ENCODE measurements around the gene ALMS1.
A peak's percentile ranks its signal among the peaks of the same experiment; 100 is the strongest.

ALMS1 gene

GRCh38 chr2:73588177-73588576 lies 202.5 kb downstream of the ALMS1 start:
- no peaks in the 10 kb centered on the region for H3K27me3 ChIP-seq (ENCODE audit: insufficient read depth, low read length)
- H2AFZ ChIP-seq (ENCODE audit: insufficient read depth, low read length, poor library complexity) = no peak overlapping the region
- H2BK5ac ChIP-seq (ENCODE audit: low read depth, low read length, poor library complexity) = no peak overlapping the region
- H3K9ac ChIP-seq (ENCODE audit: low read length) = no peak overlapping the region
- no peak overlapping the region for H3K14ac ChIP-seq (ENCODE audit: low read length)
- no peaks in the 10 kb centered on the region for H3K4me1 ChIP-seq (ENCODE audit: control insufficient read depth in 1 of 2, insufficient read depth in 2 of 2, low read length in 2 of 2)
- H3K9me3 ChIP-seq (ENCODE audit: insufficient read depth, low read depth, low read length) = no peaks in the 10 kb centered on the region
- no peak overlapping the region for H3K4me2 ChIP-seq (ENCODE audit: low read length)
- no CpG with 5 or more reads among the region's 4 CpGs for WGBS (ENCODE audit: extremely low coverage, insufficient coverage, insufficient read length)
- no peak overlapping the region for H3K23ac ChIP-seq (ENCODE audit: low read length)
- H4K12ac ChIP-seq (ENCODE audit: low read depth, low read length) = peak overlapping the region; percentile 7
- no peak overlapping the region for H3K4me3 ChIP-seq (ENCODE audit: low read depth, low read length)
- H3K79me2 ChIP-seq (ENCODE audit: control insufficient read depth, insufficient read depth, low read length, poor library complexity) = no peaks in the 10 kb centered on the region
- H3K27ac ChIP-seq (ENCODE audit: low read depth, low read length) = no peak overlapping the region
- H2BK12ac ChIP-seq (ENCODE audit: low read length) = no peak overlapping the region
- H4K8ac ChIP-seq (ENCODE audit: low read depth, low read length) = no peak overlapping the region
- H2AK5ac ChIP-seq (ENCODE audit: low read length) = no peak overlapping the region
- H3K4ac ChIP-seq (ENCODE audit: low read depth, low read length) = no peak overlapping the region
- DNase-seq = no peak
- H3K36me3 ChIP-seq (ENCODE audit: control insufficient read depth in 1 of 2, insufficient read depth in 2 of 2, low read length in 2 of 2) = no peaks in the 10 kb centered on the region
- no peaks in the 10 kb centered on the region for H3K79me1 ChIP-seq (ENCODE audit: low read length)
- H2BK120ac ChIP-seq (ENCODE audit: insufficient read depth, low read length, poor library complexity) = no peak overlapping the region
- H3K18ac ChIP-seq (ENCODE audit: low read length) = no peak overlapping the region
- no peak overlapping the region for H4K91ac ChIP-seq (ENCODE audit: low read depth, low read length)

GRCh38 chr2:73593680-73594079 lies 208.0 kb downstream of the ALMS1 start:
- H3K9ac ChIP-seq (ENCODE audit: low read length) = no peak overlapping the region
- H3K4me1 ChIP-seq (ENCODE audit: control insufficient read depth in 1 of 2, insufficient read depth in 2 of 2, low read length in 2 of 2) = no peaks in the 10 kb centered on the region
- H3K27me3 ChIP-seq (ENCODE audit: insufficient read depth, low read length) = no peaks in the 10 kb centered on the region
- no peak overlapping the region for H3K18ac ChIP-seq (ENCODE audit: low read length)
- H2BK5ac ChIP-seq (ENCODE audit: low read depth, low read length, poor library complexity) = no peak overlapping the region
- H2AFZ ChIP-seq (ENCODE audit: insufficient read depth, low read length, poor library complexity) = no peak overlapping the region
- no peak overlapping the region for H2BK120ac ChIP-seq (ENCODE audit: insufficient read depth, low read length, poor library complexity)
- H3K27ac ChIP-seq (ENCODE audit: low read depth, low read length) = no peak overlapping the region
- no peak overlapping the region for H3K23ac ChIP-seq (ENCODE audit: low read length)
- H3K79me1 ChIP-seq (ENCODE audit: low read length) = no peaks in the 10 kb centered on the region
- no peaks in the 10 kb centered on the region for H3K36me3 ChIP-seq (ENCODE audit: control insufficient read depth in 1 of 2, insufficient read depth in 2 of 2, low read length in 2 of 2)
- H3K4me3 ChIP-seq (ENCODE audit: low read depth, low read length) = no peak overlapping the region
- no CpG with 5 or more reads among the region's 2 CpGs for WGBS (ENCODE audit: extremely low coverage, insufficient coverage, insufficient read length)
- no peak overlapping the region for H4K8ac ChIP-seq (ENCODE audit: low read depth, low read length)
- H3K4ac ChIP-seq (ENCODE audit: low read depth, low read length) = no peak overlapping the region
- no peak overlapping the region for H4K12ac ChIP-seq (ENCODE audit: low read depth, low read length)
- no peaks in the 10 kb centered on the region for H3K9me3 ChIP-seq (ENCODE audit: insufficient read depth, low read depth, low read length)
- no peak overlapping the region for H3K4me2 ChIP-seq (ENCODE audit: low read length)
- no peak overlapping the region for H2BK12ac ChIP-seq (ENCODE audit: low read length)
- no peak overlapping the region for H2AK5ac ChIP-seq (ENCODE audit: low read length)
- DNase-seq = no peak
- no peak overlapping the region for H4K91ac ChIP-seq (ENCODE audit: low read depth, low read length)
- H3K79me2 ChIP-seq (ENCODE audit: control insufficient read depth, insufficient read depth, low read length, poor library complexity) = no peaks in the 10 kb centered on the region
- H3K14ac ChIP-seq (ENCODE audit: low read length) = no peak overlapping the region

DNA sequence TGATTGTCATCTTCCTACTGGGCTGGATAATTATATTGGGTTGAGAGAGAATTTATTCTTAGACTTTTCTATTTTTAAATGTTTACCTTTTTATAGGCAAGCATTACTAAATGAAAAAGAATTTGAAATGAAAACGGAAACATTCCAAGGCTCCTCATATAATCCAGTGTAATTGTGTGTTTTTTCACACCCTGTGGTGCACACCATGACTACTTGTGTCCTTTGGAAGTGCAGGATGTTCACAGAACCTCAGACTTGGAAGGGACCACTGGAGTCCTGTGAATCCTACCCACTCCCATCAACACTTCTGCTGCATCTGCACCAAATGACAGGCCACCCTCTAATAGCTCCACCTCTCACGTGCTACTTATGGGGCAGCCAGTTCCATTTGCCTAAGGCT lies 208.6 kb downstream of the ALMS1 start:
- no peak overlapping the region for H3K14ac ChIP-seq (ENCODE audit: low read length)
- no peak overlapping the region for H3K23ac ChIP-seq (ENCODE audit: low read length)
- no peaks in the 10 kb centered on the region for H3K9me3 ChIP-seq (ENCODE audit: insufficient read depth, low read depth, low read length)
- no peak overlapping the region for H2AFZ ChIP-seq (ENCODE audit: insufficient read depth, low read length, poor library complexity)
- no peak overlapping the region for H2AK5ac ChIP-seq (ENCODE audit: low read length)
- no peak overlapping the region for H3K4ac ChIP-seq (ENCODE audit: low read depth, low read length)
- no peaks in the 10 kb centered on the region for H3K79me2 ChIP-seq (ENCODE audit: control insufficient read depth, insufficient read depth, low read length, poor library complexity)
- H3K36me3 ChIP-seq (ENCODE audit: control insufficient read depth in 1 of 2, insufficient read depth in 2 of 2, low read length in 2 of 2) = no peaks in the 10 kb centered on the region
- H3K9ac ChIP-seq (ENCODE audit: low read length) = no peak overlapping the region
- no peak overlapping the region for H3K4me3 ChIP-seq (ENCODE audit: low read depth, low read length)
- H3K4me2 ChIP-seq (ENCODE audit: low read length) = no peak overlapping the region
- WGBS (ENCODE audit: extremely low coverage, insufficient coverage, insufficient read length) = no CpG with 5 or more reads among the region's 2 CpGs
- no peak overlapping the region for H2BK5ac ChIP-seq (ENCODE audit: low read depth, low read length, poor library complexity)
- H3K27me3 ChIP-seq (ENCODE audit: insufficient read depth, low read length) = no peaks in the 10 kb centered on the region
- no peak overlapping the region for H3K18ac ChIP-seq (ENCODE audit: low read length)
- H3K27ac ChIP-seq (ENCODE audit: low read depth, low read length) = no peak overlapping the region
- no peak overlapping the region for H2BK12ac ChIP-seq (ENCODE audit: low read length)
- no peaks in the 10 kb centered on the region for H3K4me1 ChIP-seq (ENCODE audit: control insufficient read depth in 1 of 2, insufficient read depth in 2 of 2, low read length in 2 of 2)
- no peaks in the 10 kb centered on the region for H3K79me1 ChIP-seq (ENCODE audit: low read length)
- no peak overlapping the region for H4K91ac ChIP-seq (ENCODE audit: low read depth, low read length)
- no peak overlapping the region for H4K8ac ChIP-seq (ENCODE audit: low read depth, low read length)
- H2BK120ac ChIP-seq (ENCODE audit: insufficient read depth, low read length, poor library complexity) = no peak overlapping the region
- DNase-seq = no peak
- H4K12ac ChIP-seq (ENCODE audit: low read depth, low read length) = no peak overlapping the region

DNA sequence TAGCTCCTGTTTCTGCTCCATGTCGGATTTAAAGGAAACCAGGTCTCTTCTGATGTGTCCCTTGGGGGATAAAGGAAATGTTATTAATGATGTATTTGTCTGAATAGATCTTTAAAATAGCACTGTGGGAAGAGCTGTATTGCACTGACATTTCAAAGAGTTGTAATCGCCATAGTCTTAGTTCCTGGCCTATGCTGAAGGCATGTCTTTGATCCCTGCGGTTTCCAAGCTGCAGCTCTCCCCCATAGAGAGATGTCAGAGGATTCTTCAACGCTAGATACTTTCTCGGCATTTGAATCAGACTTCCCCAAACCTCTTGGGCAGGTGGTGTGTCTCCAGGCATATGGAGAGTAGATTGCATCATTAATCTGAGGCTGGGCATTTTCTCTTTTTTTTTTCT lies 216.1 kb downstream of the ALMS1 start:
- no peak overlapping the region for H4K8ac ChIP-seq (ENCODE audit: low read depth, low read length)
- H2BK12ac ChIP-seq (ENCODE audit: low read length) = no peak overlapping the region
- H4K91ac ChIP-seq (ENCODE audit: low read depth, low read length) = no peak overlapping the region
- no peak overlapping the region for H2BK120ac ChIP-seq (ENCODE audit: insufficient read depth, low read length, poor library complexity)
- H2AK5ac ChIP-seq (ENCODE audit: low read length) = no peak overlapping the region
- no peaks in the 10 kb centered on the region for H3K79me1 ChIP-seq (ENCODE audit: low read length)
- no peak overlapping the region for H2AFZ ChIP-seq (ENCODE audit: insufficient read depth, low read length, poor library complexity)
- H3K9me3 ChIP-seq (ENCODE audit: insufficient read depth, low read depth, low read length) = no peaks in the 10 kb centered on the region
- H3K27ac ChIP-seq (ENCODE audit: low read depth, low read length) = no peak overlapping the region
- H2BK5ac ChIP-seq (ENCODE audit: low read depth, low read length, poor library complexity) = no peak overlapping the region
- no peaks in the 10 kb centered on the region for H3K27me3 ChIP-seq (ENCODE audit: insufficient read depth, low read length)
- H3K4me1 ChIP-seq (ENCODE audit: control insufficient read depth in 1 of 2, insufficient read depth in 2 of 2, low read length in 2 of 2) = no peaks in the 10 kb centered on the region
- H3K4me3 ChIP-seq (ENCODE audit: low read depth, low read length) = no peak overlapping the region
- no peak for DNase-seq
- H3K4me2 ChIP-seq (ENCODE audit: low read length) = no peak overlapping the region
- H3K23ac ChIP-seq (ENCODE audit: low read length) = no peak overlapping the region
- peaks cover 3 to 5% of the 10 kb centered on the region in 2 experiments for H3K36me3 ChIP-seq (ENCODE audit: control insufficient read depth in 1 of 2, insufficient read depth in 2 of 2, low read length in 2 of 2)
- no peak overlapping the region for H3K18ac ChIP-seq (ENCODE audit: low read length)
- H3K14ac ChIP-seq (ENCODE audit: low read length) = no peak overlapping the region
- no peak overlapping the region for H4K12ac ChIP-seq (ENCODE audit: low read depth, low read length)
- no peak overlapping the region for H3K9ac ChIP-seq (ENCODE audit: low read length)
- H3K79me2 ChIP-seq (ENCODE audit: control insufficient read depth, insufficient read depth, low read length, poor library complexity) = no peaks in the 10 kb centered on the region
- H3K4ac ChIP-seq (ENCODE audit: low read depth, low read length) = no peak overlapping the region
- WGBS (ENCODE audit: extremely low coverage, insufficient coverage, insufficient read length) = no CpG with 5 or more reads among the region's 5 CpGs

Data from trophoblast cell (in vitro differentiated cells and primary cell).